ENCODE data around the gene ADORA1.

Gene ADORA1

DNA sequence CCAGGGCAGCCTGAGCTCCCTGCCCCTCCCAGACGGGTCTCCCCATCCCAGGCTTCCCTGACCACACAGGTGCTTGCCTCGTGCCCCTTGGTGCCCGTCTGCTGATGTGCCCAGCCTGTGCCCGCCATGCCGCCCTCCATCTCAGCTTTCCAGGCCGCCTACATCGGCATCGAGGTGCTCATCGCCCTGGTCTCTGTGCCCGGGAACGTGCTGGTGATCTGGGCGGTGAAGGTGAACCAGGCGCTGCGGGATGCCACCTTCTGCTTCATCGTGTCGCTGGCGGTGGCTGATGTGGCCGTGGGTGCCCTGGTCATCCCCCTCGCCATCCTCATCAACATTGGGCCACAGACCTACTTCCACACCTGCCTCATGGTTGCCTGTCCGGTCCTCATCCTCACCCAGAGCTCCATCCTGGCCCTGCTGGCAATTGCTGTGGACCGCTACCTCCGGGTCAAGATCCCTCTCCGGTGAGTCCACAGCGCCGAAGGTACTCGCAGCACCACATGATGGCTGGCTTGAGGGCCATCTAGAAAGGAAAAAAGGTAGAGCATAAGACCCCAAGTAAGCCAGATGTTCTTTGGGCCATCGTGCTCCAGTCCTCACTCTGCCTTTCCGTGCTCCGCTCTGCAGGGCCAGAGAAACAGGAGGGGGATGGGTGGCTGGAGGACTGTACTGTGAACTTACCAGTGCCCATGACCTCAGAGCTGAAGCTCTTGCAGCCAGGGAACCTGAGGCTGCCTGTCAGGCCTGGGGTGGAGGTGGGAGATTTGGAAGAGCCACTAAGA, 1.4 kb downstream of the ADORA1 start:
- no peak overlapping the region for H3K27ac ChIP-seq (ENCODE audit: extremely low read depth, low read depth, low read length)
- POLR2A ChIA-PET, result interaction anchor here (0.6 to 1.8 kb wide), 8 partner anchors 10 to 176 kb away, joined by 3 to 13 read pairs (median 5); partner anchors contain the start of gene MYBPH

DNA sequence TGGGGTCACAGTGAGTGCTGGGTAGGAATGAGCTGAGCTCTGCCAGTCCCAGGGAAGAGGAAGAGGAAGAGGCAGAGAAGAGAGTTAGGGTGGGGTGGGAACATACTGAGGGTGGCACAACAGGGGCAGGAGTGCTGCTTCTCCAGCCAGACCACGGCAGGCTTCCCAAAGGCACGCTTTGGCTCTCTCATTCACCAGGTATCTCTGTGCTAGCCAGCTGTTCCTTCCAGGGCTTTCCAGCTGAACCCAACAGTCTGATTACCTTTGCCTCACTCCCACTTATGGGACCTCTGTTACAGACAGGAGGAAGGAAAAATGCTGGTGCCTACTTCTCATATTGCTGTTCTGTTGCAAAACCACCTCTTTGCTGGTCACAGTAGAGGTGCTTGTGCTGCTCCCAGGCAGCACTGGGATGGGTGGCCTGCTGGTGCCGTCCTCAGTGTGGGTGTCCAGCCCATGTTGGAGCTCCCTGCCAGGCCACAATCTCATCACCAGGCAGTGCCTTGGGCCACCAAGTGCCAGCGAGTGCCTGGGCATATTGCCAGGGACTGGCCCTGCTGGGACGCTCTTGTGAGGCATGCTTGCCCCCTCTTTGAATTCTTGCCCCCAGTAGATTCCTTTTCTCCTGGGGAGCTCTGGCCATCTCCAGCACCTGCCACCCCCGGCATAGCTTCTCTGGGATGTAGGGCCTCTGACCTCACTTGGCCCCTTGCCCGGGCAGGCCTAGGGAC, 2.1 kb downstream of the ADORA1 start:
- H3K9me3 ChIP-seq (ENCODE audit: control insufficient read depth, insufficient read depth, low read depth, low read length), result no peaks in the 10 kb centered on the region
- TF ChIP-seq SP2 (tag by site-specific recombination; IDR thresholded peaks at IDR 0.05) (no peak), ZFHX2 (tag by site-specific recombination; conservative IDR thresholded peaks at IDR 0.05) (peak; percentile 25; the same call in 1 of the 2 replicates), ZNF223 (tag by site-specific recombination; IDR thresholded peaks at IDR 0.05) (no peak), ZIC2 (tag by site-specific recombination; IDR thresholded peaks at IDR 0.05) (peak; percentile 75), GLIS1 (tag by site-specific recombination; IDR thresholded peaks at IDR 0.05) (peak; percentile 79), ZNF221 (tag by site-specific recombination; IDR thresholded peaks at IDR 0.05; ENCODE audit: borderline replicate concordance) (no peak), ZNF521 (tag by site-specific recombination; IDR thresholded peaks at IDR 0.05) (no peak), ZNF335 (tag by site-specific recombination; conservative IDR thresholded peaks at IDR 0.05) (peak; percentile 86)
- POLR2A ChIA-PET, result no interaction called here
- no peaks in the 10 kb centered on the region for H3K4me1 ChIP-seq (ENCODE audit: control insufficient read depth, insufficient read depth, low read length)
- no peak overlapping the region for H3K4me3 ChIP-seq (ENCODE audit: low read depth, low read length)
- CTCF ChIA-PET, result interaction anchor here (0.8 to 9.1 kb wide), 7 partner anchors 12 to 89 kb away, joined by 5 to 70 read pairs (median 7); no protein-coding TSS in a partner anchor
- H3K27ac ChIP-seq (ENCODE audit: extremely low read depth, low read depth, low read length), result no peak overlapping the region
- H3K36me3 ChIP-seq (ENCODE audit: control insufficient read depth in 2 of 2, insufficient read depth in 1 of 2, low read length in 2 of 2), result no peaks in the 10 kb centered on the region

More for the DNA sequence above, 1.4 kb downstream of the ADORA1 start:
- Histone ChIP-seq H3K9me3 (ENCODE audit: control insufficient read depth, insufficient read depth, low read depth, low read length) (no peaks in the 10 kb centered on the region), H3K4me3 (ENCODE audit: low read depth, low read length) (no peak overlapping the region), H3K36me3 (ENCODE audit: control insufficient read depth in 2 of 2, insufficient read depth in 1 of 2, low read length in 2 of 2) (no peaks in the 10 kb centered on the region), H3K4me1 (ENCODE audit: control insufficient read depth, insufficient read depth, low read length) (no peaks in the 10 kb centered on the region)
- CTCF ChIA-PET, result interaction anchor here (0.6 to 9.1 kb wide), 14 partner anchors 11 to 140 kb away, joined by 3 to 70 read pairs (median 7); no protein-coding TSS in a partner anchor
- TF ChIP-seq ZNF558 (tag by site-specific recombination; IDR thresholded peaks at IDR 0.05), result no peak
- TF ChIP-seq, protein P1, sequence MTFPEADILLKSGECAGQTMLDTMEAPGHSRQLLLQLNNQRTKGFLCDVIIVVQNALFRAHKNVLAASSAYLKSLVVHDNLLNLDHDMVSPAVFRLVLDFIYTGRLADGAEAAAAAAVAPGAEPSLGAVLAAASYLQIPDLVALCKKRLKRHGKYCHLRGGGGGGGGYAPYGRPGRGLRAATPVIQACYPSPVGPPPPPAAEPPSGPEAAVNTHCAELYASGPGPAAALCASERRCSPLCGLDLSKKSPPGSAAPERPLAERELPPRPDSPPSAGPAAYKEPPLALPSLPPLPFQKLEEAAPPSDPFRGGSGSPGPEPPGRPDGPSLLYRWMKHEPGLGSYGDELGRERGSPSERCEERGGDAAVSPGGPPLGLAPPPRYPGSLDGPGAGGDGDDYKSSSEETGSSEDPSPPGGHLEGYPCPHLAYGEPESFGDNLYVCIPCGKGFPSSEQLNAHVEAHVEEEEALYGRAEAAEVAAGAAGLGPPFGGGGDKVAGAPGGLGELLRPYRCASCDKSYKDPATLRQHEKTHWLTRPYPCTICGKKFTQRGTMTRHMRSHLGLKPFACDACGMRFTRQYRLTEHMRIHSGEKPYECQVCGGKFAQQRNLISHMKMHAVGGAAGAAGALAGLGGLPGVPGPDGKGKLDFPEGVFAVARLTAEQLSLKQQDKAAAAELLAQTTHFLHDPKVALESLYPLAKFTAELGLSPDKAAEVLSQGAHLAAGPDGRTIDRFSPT (tag by site-specific recombination; IDR thresholded peaks at IDR 0.05), result peak; percentile 90

DNA sequence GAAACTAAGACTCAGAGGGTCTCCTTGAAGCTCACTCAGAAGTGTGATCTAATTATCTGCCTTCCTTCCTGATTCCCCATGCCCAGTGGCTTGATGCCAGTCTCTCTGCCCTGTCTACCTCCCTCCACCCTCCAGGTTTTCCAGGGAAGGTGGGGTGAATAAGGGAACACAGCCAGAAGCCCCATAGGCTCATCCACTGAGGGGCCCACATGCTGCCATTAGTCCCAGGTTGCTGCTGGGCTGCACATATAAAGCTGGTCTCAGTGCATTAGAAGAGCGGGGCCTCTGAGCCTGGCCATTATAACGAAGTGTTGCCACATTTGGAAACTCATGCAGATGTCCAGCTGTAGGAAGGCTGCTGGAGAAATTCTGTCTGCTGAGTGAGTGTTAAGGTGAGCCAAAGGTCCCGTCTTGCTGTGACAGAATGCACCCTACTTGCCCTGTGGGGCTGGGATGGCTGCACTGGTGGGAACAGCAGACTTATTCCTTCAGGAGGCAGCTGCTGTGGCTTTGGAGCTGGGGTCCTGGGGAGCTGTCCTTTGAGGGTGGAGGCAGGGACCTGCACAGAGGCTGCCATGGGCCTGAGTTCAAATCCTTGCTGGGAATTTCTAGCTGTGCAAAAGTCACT, 2.9 kb downstream of the ADORA1 start:
- Histone ChIP-seq H3K4me3 (ENCODE audit: low read depth, low read length) (no peak overlapping the region), H3K27ac (ENCODE audit: extremely low read depth, low read depth, low read length) (no peak overlapping the region), H3K36me3 (ENCODE audit: control insufficient read depth in 2 of 2, insufficient read depth in 1 of 2, low read length in 2 of 2) (no peaks in the 10 kb centered on the region), H3K9me3 (ENCODE audit: control insufficient read depth, insufficient read depth, low read depth, low read length) (no peaks in the 10 kb centered on the region), H3K4me1 (ENCODE audit: control insufficient read depth, insufficient read depth, low read length) (no peaks in the 10 kb centered on the region)
- TF ChIP-seq ZNF785 (tag by site-specific recombination; IDR thresholded peaks at IDR 0.05) (no peak), ZNF16 (tag by site-specific recombination; IDR thresholded peaks at IDR 0.05; ENCODE audit: low read depth) (no peak), ZNF157 (tag by site-specific recombination; IDR thresholded peaks at IDR 0.05) (no peak), ZFP69B (tag by site-specific recombination; IDR thresholded peaks at IDR 0.05) (peak; percentile 61; the same call in 1 of the 2 replicates), ZNF175 (tag by site-specific recombination; IDR thresholded peaks at IDR 0.05) (no peak)
- TF ChIP-seq, protein P2, sequence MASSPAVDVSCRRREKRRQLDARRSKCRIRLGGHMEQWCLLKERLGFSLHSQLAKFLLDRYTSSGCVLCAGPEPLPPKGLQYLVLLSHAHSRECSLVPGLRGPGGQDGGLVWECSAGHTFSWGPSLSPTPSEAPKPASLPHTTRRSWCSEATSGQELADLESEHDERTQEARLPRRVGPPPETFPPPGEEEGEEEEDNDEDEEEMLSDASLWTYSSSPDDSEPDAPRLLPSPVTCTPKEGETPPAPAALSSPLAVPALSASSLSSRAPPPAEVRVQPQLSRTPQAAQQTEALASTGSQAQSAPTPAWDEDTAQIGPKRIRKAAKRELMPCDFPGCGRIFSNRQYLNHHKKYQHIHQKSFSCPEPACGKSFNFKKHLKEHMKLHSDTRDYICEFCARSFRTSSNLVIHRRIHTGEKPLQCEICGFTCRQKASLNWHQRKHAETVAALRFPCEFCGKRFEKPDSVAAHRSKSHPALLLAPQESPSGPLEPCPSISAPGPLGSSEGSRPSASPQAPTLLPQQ (tag by site-specific recombination; IDR thresholded peaks at IDR 0.05), result peak; percentile 72
- TF ChIP-seq, protein P3, sequence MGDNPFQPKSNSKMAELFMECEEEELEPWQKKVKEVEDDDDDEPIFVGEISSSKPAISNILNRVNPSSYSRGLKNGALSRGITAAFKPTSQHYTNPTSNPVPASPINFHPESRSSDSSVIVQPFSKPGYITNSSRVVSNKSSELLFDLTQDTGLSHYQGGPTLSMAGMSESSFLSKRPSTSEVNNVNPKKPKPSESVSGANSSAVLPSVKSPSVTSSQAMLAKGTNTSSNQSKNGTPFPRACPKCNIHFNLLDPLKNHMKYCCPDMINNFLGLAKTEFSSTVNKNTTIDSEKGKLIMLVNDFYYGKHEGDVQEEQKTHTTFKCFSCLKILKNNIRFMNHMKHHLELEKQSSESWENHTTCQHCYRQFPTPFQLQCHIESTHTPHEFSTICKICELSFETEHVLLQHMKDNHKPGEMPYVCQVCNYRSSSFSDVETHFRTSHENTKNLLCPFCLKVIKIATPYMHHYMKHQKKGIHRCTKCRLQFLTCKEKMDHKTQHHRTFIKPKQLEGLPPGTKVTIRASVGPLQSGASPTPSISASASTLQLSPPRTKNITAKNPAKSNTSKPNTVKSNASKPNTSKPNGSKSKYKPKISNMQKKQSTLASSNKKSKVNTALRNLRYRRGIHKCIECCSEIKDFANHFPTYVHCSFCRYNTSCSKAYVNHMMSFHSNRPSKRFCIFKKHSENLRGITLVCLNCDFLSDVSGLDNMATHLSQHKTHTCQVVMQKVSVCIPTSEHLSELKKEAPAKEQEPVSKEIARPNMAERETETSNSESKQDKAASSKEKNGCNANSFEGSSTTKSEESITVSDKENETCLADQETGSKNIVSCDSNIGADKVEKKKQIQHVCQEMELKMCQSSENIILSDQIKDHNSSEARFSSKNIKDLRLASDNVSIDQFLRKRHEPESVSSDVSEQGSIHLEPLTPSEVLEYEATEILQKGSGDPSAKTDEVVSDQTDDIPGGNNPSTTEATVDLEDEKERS (tag by site-specific recombination; IDR thresholded peaks at IDR 0.05), result no peak
- TF ChIP-seq, protein P4, sequence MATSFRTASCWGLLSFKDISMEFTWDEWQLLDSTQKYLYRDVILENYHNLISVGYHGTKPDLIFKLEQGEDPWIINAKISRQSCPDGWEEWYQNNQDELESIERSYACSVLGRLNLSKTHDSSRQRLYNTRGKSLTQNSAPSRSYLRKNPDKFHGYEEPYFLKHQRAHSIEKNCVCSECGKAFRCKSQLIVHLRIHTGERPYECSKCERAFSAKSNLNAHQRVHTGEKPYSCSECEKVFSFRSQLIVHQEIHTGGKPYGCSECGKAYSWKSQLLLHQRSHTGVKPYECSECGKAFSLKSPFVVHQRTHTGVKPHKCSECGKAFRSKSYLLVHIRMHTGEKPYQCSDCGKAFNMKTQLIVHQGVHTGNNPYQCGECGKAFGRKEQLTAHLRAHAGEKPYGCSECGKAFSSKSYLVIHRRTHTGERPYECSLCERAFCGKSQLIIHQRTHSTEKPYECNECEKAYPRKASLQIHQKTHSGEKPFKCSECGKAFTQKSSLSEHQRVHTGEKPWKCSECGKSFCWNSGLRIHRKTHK (tag by site-specific recombination; IDR thresholded peaks at IDR 0.05), result no peak
- ChIA-PET CTCF (interaction anchor here (0.8 to 3.7 kb wide), 4 partner anchors 12 to 85 kb away, joined by 5 to 19 read pairs (median 7); no protein-coding TSS in a partner anchor), POLR2A (no interaction called here)

Data from HEK293 (cell line).